GM12865 (cell line): ENCODE data around the gene E2F6.

Experiments
- DNase-seq: peaks from one replicate; pipeline ENCODE4 v3.0.0; 2010; ENCODE audit warnings: low read depth
- H3K4me3 ChIP-seq: 2 replicates; pipeline ENCODE4 v1.5.1; 2011; ENCODE audit warnings: mild to moderate bottlenecking, low read depth, low read length, control low read depth
- CTCF ChIP-seq: IDR thresholded peaks from 2 replicates; pipeline ENCODE4 v1.5.1; 2011; ENCODE audit warnings: low read length, control low read depth, low read depth, inconsistent platforms; ENCODE audit not compliant: insufficient read depth; ENCODE audit errors: missing control alignments

The E2F6 gene

GRCh38 chr2:11430729-11431128 lies 35.2 kb downstream of the E2F6 start:
- no peak for DNase-seq
- no peak overlapping the region for H3K4me3 ChIP-seq
- no peak for TF ChIP-seq CTCF

GRCh38 chr2:11427224-11427623 lies 38.7 kb downstream of the E2F6 start:
- no peak for DNase-seq
- H3K4me3 ChIP-seq, result no peak overlapping the region
- TF ChIP-seq CTCF, result no peak

- no peak overlapping the region for H3K4me3 ChIP-seq
- DNase-seq, result no peak
- TF ChIP-seq CTCF, result no peak
Measured at GRCh38 chr2:11422901-11423435, 43.0 kb downstream of the E2F6 start.

GRCh38 chr2:11422491-11422865 lies 43.5 kb downstream of the E2F6 start:
- no peak for TF ChIP-seq CTCF
- no peak overlapping the region for H3K4me3 ChIP-seq
- no peak for DNase-seq

GRCh38 chr2:11421863-11422490 lies 44.0 kb downstream of the E2F6 start:
- TF ChIP-seq CTCF, result no peak
- DNase-seq, result no peak
- H3K4me3 ChIP-seq, result no peak overlapping the region

GRCh38 chr2:11420671-11421070 lies 45.3 kb downstream of the E2F6 start:
- TF ChIP-seq CTCF, result no peak
- DNase-seq, result no peak
- no peak overlapping the region for H3K4me3 ChIP-seq

- no peak for TF ChIP-seq CTCF
Measured at GRCh38 chr2:11420190-11420589, 45.8 kb downstream of the E2F6 start.

More at GRCh38 chr2:11420190-11420589, 45.8 kb downstream of the E2F6 start:
- H3K4me3 ChIP-seq, result no peak overlapping the region
- DNase-seq, result no peak
